Inflammatory macrophage treated with lipopolysaccharide for 4 hours (primary cell): Measurements from ENCODE around the gene CDC42EP2.

Experiments used
- DNase-seq: peaks from one replicate; pipeline ENCODE4 v3.0.0-alpha.2; 2020

CDC42EP2 gene

GRCh38 chr11:65362320-65362931 lies 47.8 kb downstream of the CDC42EP2 start:
- DNase-seq = peak; percentile 73

- no peak for DNase-seq
These were observed 48.3 kb downstream of the CDC42EP2 start for GRCh38 chr11:65362966-65363365.

- DNase-seq = no peak
These were observed 49.1 kb downstream of the CDC42EP2 start for GRCh38 chr11:65363770-65364169.

GRCh38 chr11:65366340-65366773 lies 51.7 kb downstream of the CDC42EP2 start:
- DNase-seq = peak; percentile 77

GRCh38 chr11:65370659-65371049 lies 56.0 kb downstream of the CDC42EP2 start:
- DNase-seq = no peak
